SJCRH30 (cell line): ENCODE measurements around the gene FRMPD3. TPM values are rescaled to one million over a fixed set of nuclear protein-coding genes. Genes with fewer than 3 reads are reported as not detected.
A peak's percentile ranks its signal among the peaks of the same experiment; 100 is the strongest.

Experiments used
- DNase-seq, 2 experiments: peaks; one replicate each; pipeline ENCODE4 v3.0.0-alpha.2; 2015 to 2020
- H3K27ac ChIP-seq: fragments of 250-450 bp; sonication (Bioruptor Pico); 2 replicates; pipeline ENCODE4 v1.5.1; 2020; ENCODE audit warnings: mild to moderate bottlenecking, moderate library complexity
- H3K27me3 ChIP-seq: fragments of 250-450 bp; sonication (Bioruptor Pico); 2 replicates; pipeline ENCODE4 v1.5.1; 2020; ENCODE audit warnings: mild to moderate bottlenecking, moderate library complexity
- H3K36me3 ChIP-seq: fragments of 250-450 bp; sonication (Bioruptor Pico); 2 replicates; pipeline ENCODE4 v1.5.1; 2020; ENCODE audit warnings: mild to moderate bottlenecking, moderate library complexity
- H3K4me1 ChIP-seq: fragments of 250-450 bp; sonication (Bioruptor Pico); 2 replicates; pipeline ENCODE4 v1.5.1; 2020; ENCODE audit warnings: mild to moderate bottlenecking, moderate library complexity
- H3K4me3 ChIP-seq: fragments of 250-450 bp; sonication (Bioruptor Pico); 2 replicates; pipeline ENCODE4 v1.5.1; 2020; ENCODE audit warnings: mild to moderate bottlenecking, moderate library complexity
- H3K9me3 ChIP-seq: fragments of 250-450 bp; sonication (Bioruptor Pico); replicated peaks from 2 replicates; pipeline ENCODE4 v1.5.1; 2020; ENCODE audit warnings: mild to moderate bottlenecking, moderate library complexity
- total RNA-seq: library from RNA; depleted of rRNA; stranded (reverse); fragments of >200 nt; shearing (Covaris generic); gene quantifications from 2 replicates; pipeline ENCODE4 v1.2.3, GENCODE V29; 2014; rRNA removed

FRMPD3 gene
- total RNA-seq, result 0.04 TPM in 1 of 2 replicates, not detected in the other

GRCh38 chrX:107448998-107449835 lies at the start of gene FRMPD3:
TSS of gene FRMPD3 (plus strand) at chrX:107449652. CDS start at chrX:107526589, 76,937 bp downstream.
- no peak for DNase-seq
- Histone ChIP-seq H3K4me3 (peak within 1 kb of the TSS; percentile 17; the same call in 1 of the 2 replicates), H3K9me3 (no peaks in the 10 kb centered on the region), H3K36me3 (no peaks in the 10 kb centered on the region), H3K27me3 (no peaks in the 10 kb centered on the region), H3K4me1 (no peaks in the 10 kb centered on the region), H3K27ac (no peak within 1 kb of the TSS)

DNA sequence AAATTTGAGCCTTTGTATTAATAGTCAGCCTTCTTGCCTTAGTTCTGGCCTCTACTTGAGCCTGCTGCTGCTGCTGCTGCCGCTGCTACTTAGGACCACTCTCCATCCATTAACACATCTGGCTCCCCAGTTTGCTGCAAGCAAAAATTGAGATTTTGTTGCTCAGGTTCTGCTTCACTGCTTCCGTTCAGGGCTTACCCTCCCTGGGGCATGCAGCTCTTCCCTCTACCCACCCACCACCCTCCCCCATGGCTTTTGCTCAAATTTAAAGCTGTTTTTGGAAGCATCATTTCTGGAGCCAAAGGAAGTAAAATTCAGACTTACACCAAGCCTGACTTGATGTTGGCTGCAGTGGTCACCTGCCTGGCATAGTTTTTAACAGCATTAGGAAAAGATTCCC lies 28.9 kb upstream of the FRMPD3 start:
- no peaks in the 10 kb centered on the region for H3K27me3 ChIP-seq
- no peak overlapping the region for H3K4me3 ChIP-seq
- DNase-seq, result no peak
- H3K27ac ChIP-seq, result no peak overlapping the region
- H3K4me1 ChIP-seq, result no peaks in the 10 kb centered on the region
- H3K9me3 ChIP-seq, result no peaks in the 10 kb centered on the region
- no peaks in the 10 kb centered on the region for H3K36me3 ChIP-seq

DNA sequence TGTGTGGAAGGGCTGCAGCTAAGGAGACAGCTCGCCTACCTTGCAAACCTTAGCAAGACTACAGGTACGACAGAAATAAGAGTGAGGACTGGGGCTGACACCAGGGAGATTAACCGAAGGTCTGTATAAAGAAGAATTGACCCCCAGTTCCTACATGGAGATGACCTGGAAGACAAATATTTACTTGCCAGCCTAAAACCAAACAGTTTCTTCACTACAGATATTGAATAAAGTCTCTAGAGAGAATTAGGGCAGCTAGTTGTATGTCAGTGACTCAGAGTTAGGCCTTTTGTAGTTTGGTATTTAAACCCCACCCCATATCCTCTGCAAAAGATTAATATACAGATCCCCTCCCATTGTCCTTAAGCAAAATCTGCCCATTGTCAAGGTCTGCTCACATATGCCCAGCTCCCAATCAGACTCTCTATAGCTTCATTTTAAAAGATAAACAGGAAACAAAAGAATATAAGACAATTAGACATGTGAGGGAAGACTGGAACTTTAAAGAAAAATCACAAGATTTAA lies 28.1 kb upstream of the FRMPD3 start:
- H3K27me3 ChIP-seq, result no peaks in the 10 kb centered on the region
- no peaks in the 10 kb centered on the region for H3K9me3 ChIP-seq
- no peaks in the 10 kb centered on the region for H3K4me1 ChIP-seq
- H3K4me3 ChIP-seq, result no peak overlapping the region
- DNase-seq, result no peak
- no peaks in the 10 kb centered on the region for H3K36me3 ChIP-seq
- no peak overlapping the region for H3K27ac ChIP-seq

DNA sequence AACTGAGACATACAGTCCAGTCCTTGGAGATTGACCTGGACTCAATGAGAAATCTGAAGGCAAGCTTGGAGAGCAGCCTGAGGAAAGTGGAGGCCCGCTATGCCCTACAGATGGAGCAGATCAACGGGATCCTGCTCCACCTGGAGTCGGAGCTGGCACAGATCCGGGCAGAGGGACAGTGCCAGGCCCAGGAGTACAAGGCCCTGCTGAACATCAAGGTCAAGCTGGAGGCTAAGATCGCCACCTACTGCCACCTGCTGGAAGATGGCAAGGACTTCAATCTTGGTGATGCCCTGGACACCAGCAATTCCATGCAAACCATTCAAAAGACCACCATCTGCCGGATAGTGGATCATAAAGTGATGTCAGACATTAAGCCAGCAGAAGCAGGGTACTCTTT lies 20.4 kb upstream of the FRMPD3 start:
- no peak overlapping the region for H3K27ac ChIP-seq
- peak; percentile 22 to 53 for DNase-seq

GRCh38 chrX:107440187-107440586 lies 9.3 kb upstream of the FRMPD3 start:
- Histone ChIP-seq H3K27ac (no peak overlapping the region), H3K4me1 (no peaks in the 10 kb centered on the region), H3K9me3 (no peaks in the 10 kb centered on the region), H3K4me3 (no peak overlapping the region), H3K27me3 (no peaks in the 10 kb centered on the region), H3K36me3 (no peaks in the 10 kb centered on the region)
- DNase-seq, result no peak

More for the DNA sequence above, 20.4 kb upstream of the FRMPD3 start:
- Histone ChIP-seq H3K4me3 (no peak overlapping the region), H3K9me3 (no peaks in the 10 kb centered on the region), H3K36me3 (no peaks in the 10 kb centered on the region), H3K27me3 (no peaks in the 10 kb centered on the region), H3K4me1 (no peaks in the 10 kb centered on the region)

DNA sequence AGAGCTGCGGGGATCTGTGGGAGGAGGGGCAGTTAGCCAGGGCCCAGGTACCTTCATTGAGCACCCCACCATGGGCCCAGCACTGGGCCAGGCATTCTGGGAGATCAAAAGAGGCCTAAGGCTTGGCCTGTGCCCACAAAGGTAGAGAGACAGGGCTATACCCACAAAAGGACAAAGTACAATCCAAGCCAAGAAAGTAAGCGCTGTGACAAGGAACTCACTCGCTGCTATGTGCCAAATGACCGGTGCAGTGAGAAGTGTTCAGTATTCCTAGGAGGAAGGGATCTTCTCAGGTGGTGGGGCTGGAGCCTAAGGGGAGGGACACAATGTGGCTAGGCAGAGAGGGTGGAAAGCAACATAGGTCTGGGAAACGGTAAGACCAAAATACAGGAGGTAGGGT lies 8.8 kb upstream of the FRMPD3 start:
- H3K4me1 ChIP-seq, result no peaks in the 10 kb centered on the region
- H3K9me3 ChIP-seq, result no peaks in the 10 kb centered on the region
- no peak overlapping the region for H3K27ac ChIP-seq
- no peak for DNase-seq
- H3K36me3 ChIP-seq, result no peaks in the 10 kb centered on the region
- H3K27me3 ChIP-seq, result no peaks in the 10 kb centered on the region
- no peak overlapping the region for H3K4me3 ChIP-seq

- no peaks in the 10 kb centered on the region for H3K27me3 ChIP-seq
- no peak overlapping the region for H3K27ac ChIP-seq
- no peaks in the 10 kb centered on the region for H3K36me3 ChIP-seq
- H3K4me1 ChIP-seq, result no peaks in the 10 kb centered on the region
- DNase-seq, result no peak
- no peak overlapping the region for H3K4me3 ChIP-seq
- no peaks in the 10 kb centered on the region for H3K9me3 ChIP-seq
These were observed 6.4 kb upstream of the FRMPD3 start for GRCh38 chrX:107442914-107443527.

GRCh38 chrX:107445146-107445545 lies 4.3 kb upstream of the FRMPD3 start:
- Histone ChIP-seq H3K27ac (no peak overlapping the region), H3K4me1 (no peaks in the 10 kb centered on the region), H3K9me3 (no peaks in the 10 kb centered on the region), H3K27me3 (no peaks in the 10 kb centered on the region), H3K4me3 (no peak overlapping the region), H3K36me3 (no peaks in the 10 kb centered on the region)
- DNase-seq, result no peak

DNA sequence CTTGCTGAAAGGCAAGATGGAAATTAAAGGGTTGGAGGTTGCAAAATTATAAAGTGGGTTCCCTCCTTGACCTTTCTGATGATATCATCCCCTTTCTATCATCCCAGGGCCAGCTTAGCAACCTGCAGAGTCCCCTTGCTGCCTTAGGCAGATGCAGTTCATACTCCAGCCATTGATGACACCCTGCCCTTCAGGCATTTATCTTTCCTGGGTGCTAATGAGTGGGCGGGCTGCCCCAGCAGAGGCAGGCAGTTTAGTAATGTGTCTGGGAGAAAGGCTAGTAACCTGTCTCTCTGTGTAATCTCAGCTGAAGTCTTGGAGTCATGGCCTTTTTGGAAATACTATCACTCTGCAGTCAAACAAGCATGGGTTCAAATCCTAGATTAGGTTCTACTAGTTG lies 3.8 kb upstream of the FRMPD3 start:
- Histone ChIP-seq H3K4me3 (no peak overlapping the region), H3K4me1 (no peaks in the 10 kb centered on the region), H3K27ac (no peak overlapping the region), H3K9me3 (no peaks in the 10 kb centered on the region), H3K27me3 (no peaks in the 10 kb centered on the region), H3K36me3 (no peaks in the 10 kb centered on the region)
- no peak for DNase-seq

DNA sequence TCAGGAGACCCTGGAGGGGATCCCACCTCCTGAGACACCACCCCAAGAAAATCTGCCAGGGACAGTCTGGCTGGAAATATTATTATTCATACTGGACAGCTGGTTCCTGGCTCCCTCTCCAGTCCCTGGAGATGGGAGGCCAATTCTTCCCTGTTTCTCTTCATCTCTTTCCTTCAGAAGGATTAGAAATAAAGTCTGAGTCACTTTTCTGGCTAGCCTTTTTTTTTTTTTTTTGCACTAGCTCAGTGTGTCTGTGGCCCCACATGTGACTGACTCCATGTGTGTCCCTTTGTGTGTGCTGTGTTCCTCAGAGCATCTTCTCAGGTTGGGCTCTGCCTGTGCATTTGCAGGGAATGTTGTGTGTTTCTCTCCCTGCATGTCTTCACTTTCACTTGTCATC lies 1.8 kb upstream of the FRMPD3 start:
- Histone ChIP-seq H3K27ac (no peak overlapping the region), H3K9me3 (no peaks in the 10 kb centered on the region), H3K36me3 (no peaks in the 10 kb centered on the region), H3K4me1 (no peaks in the 10 kb centered on the region), H3K27me3 (no peaks in the 10 kb centered on the region), H3K4me3 (no peak overlapping the region)
- no peak for DNase-seq

GRCh38 chrX:107448625-107448997 lies 841 bp upstream of the FRMPD3 start:
- no peaks in the 10 kb centered on the region for H3K9me3 ChIP-seq
- no peaks in the 10 kb centered on the region for H3K27me3 ChIP-seq
- H3K4me1 ChIP-seq, result no peaks in the 10 kb centered on the region
- no peak for DNase-seq
- no peak overlapping the region for H3K27ac ChIP-seq
- no peak overlapping the region for H3K4me3 ChIP-seq
- H3K36me3 ChIP-seq, result no peaks in the 10 kb centered on the region

- DNase-seq, result peak; percentile 4 to 7
These were observed 1.5 kb downstream of the FRMPD3 start for GRCh38 chrX:107450823-107451509.

GRCh38 chrX:107451731-107452130 lies 2.3 kb downstream of the FRMPD3 start:
- DNase-seq, result no peak
- no peaks in the 10 kb centered on the region for H3K27me3 ChIP-seq

More at GRCh38 chrX:107450823-107451509, 1.5 kb downstream of the FRMPD3 start:
- no peak overlapping the region for H3K4me3 ChIP-seq
- H3K36me3 ChIP-seq, result no peaks in the 10 kb centered on the region
- no peaks in the 10 kb centered on the region for H3K4me1 ChIP-seq
- H3K27ac ChIP-seq, result no peak overlapping the region
- no peaks in the 10 kb centered on the region for H3K9me3 ChIP-seq
- no peaks in the 10 kb centered on the region for H3K27me3 ChIP-seq

DNA sequence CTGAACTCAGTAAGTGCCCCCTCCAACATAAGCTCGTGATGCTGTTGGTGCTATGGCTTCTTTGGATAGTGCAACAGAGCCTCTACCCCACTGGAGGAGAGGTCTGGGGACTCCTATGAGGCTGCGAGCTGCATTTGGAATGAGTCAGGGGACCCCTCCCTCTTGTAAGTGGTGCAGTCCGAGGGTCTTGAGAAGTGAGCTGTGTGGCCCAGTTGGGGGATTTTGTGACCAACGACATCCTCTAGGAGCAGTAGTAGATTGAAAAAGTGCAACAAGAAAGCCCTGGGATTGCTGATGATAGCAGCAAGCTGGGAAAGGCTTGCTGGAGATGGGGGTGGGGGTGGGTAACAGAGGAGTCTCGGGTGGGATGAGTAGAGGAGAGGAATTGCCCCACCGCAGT lies 3.1 kb downstream of the FRMPD3 start:
- Histone ChIP-seq H3K27me3 (no peaks in the 10 kb centered on the region), H3K36me3 (no peaks in the 10 kb centered on the region), H3K27ac (no peak overlapping the region), H3K4me3 (no peak overlapping the region), H3K9me3 (no peaks in the 10 kb centered on the region), H3K4me1 (no peaks in the 10 kb centered on the region)
- DNase-seq, result no peak

More at GRCh38 chrX:107451731-107452130, 2.3 kb downstream of the FRMPD3 start:
- Histone ChIP-seq H3K27ac (no peak overlapping the region), H3K36me3 (no peaks in the 10 kb centered on the region), H3K9me3 (no peaks in the 10 kb centered on the region), H3K4me1 (no peaks in the 10 kb centered on the region), H3K4me3 (no peak overlapping the region)

GRCh38 chrX:107454302-107454701 lies 4.8 kb downstream of the FRMPD3 start:
- DNase-seq, result no peak
- Histone ChIP-seq H3K36me3 (no peaks in the 10 kb centered on the region), H3K27me3 (no peaks in the 10 kb centered on the region)

More at GRCh38 chrX:107454302-107454701, 4.8 kb downstream of the FRMPD3 start:
- Histone ChIP-seq H3K4me1 (no peaks in the 10 kb centered on the region), H3K4me3 (no peak overlapping the region), H3K9me3 (no peaks in the 10 kb centered on the region), H3K27ac (no peak overlapping the region)
